Heart left ventricle (tissue), 16 donors: Measurements from ENCODE around the gene CREB3. TPM values are rescaled to one million over a fixed set of nuclear protein-coding genes. Genes with fewer than 3 reads are reported as not detected.

ENCODE experiments used
- ATAC-seq, 4 donors: fragments of 200-7000 bp; cut with Tn5 transposase; one replicate each; pipeline ENCODE4 v1.9.1; 2020 to 2022; ENCODE audit warnings: moderate library complexity in 4 of 4, mild to moderate bottlenecking in 3 of 4, moderate number of reproducible peaks in 1 of 4
- DNase-seq, 5 donors: peaks; one replicate each; pipeline ENCODE4 v3.0.0-alpha.2; 2020
- H3K27ac ChIP-seq, 12 donors: fragments of 200-600 bp; sonication (generic) in 4 of 12; one replicate each; pipeline versions ENCODE4 v1.5.0 to v1.8.0; 2016 to 2022; ENCODE audit warnings: mild to moderate bottlenecking in 2 of 12
- H3K27me3 ChIP-seq, 9 donors: fragments of 200-600 bp; sonication (generic) in 2 of 9; one replicate each; pipeline versions ENCODE4 v1.5.1 to v1.8.0; 2016 to 2022; ENCODE audit warnings: mild to moderate bottlenecking in 3 of 9
- H3K36me3 ChIP-seq, 9 donors: fragments of 200-600 bp; sonication (generic) in 2 of 9; one replicate each; pipeline versions ENCODE4 v1.5.0 to v1.8.0; 2018 to 2022; ENCODE audit warnings: mild to moderate bottlenecking in 2 of 9
- H3K4me1 ChIP-seq, 12 donors: fragments of 200-600 bp; sonication (generic) in 4 of 12; one replicate each; pipeline versions ENCODE4 v1.5.0 to v1.8.0; 2016 to 2022; ENCODE audit warnings: mild to moderate bottlenecking in 3 of 12
- H3K4me3 ChIP-seq, 12 donors: fragments of 200-600 bp; sonication (generic) in 4 of 12; one replicate each; pipeline versions ENCODE4 v1.5.0 to v1.8.0; 2017 to 2022; ENCODE audit warnings: mild to moderate bottlenecking in 9 of 12, moderate library complexity in 4 of 12
- H3K9me3 ChIP-seq, 12 donors: fragments of 200-600 bp; sonication (generic) in 4 of 12; one replicate each; pipeline versions ENCODE4 v1.5.0 to v1.8.0; 2016 to 2022; ENCODE audit warnings: mild to moderate bottlenecking in 1 of 12
- POLR2A ChIP-seq, 2 donors: fragments of 450-650 bp; IDR thresholded peaks; one replicate each; pipeline ENCODE4 v1.6.1; 2017; ENCODE audit warnings: antibody characterized with exemption in 2 of 2, mild to moderate bottlenecking in 2 of 2, moderate library complexity in 2 of 2
- WGBS, 4 donors: extraction: QIAGEN DNeasy Blood & Tissue Kit in 2 of 4; methylation state at CpG; one replicate each; pipeline versions ENCODE4 v1.1.5 to v1.1.7; 2013 to 2018; 5-methylcytosine and 5-hydroxymethylcytosine counted together
- intact Hi-C, 10 donors: fragments of 100-400 bp; cut with DNase I; formaldehyde crosslinking; loops; one replicate each; pipeline versions ENCODE4 v1.11.1 to v1.14.2; 2022
- polyA plus RNA-seq, 2 donors: library from polyadenylated mRNA; stranded (reverse); fragments of 200-250 nt; gene quantifications; one replicate each; pipeline ENCODE4 v1.2.3, GENCODE V29; 2013
- total RNA-seq, 9 donors: library from RNA; depleted of rRNA in 2 of 9; stranded (reverse); fragments of >200 nt in 2 of 9; fragmentation: NEBNext Ultra II Directional in 3 of 9; extraction: Animal tissue kit (Norgen Biotek cat#: 25700) in 3 of 9; gene quantifications; one replicate each; pipeline versions ENCODE4 v1.1.0 to v1.2.4, GENCODE V29; 2016 to 2023
- TF ChIP-seq, protein P1 (sequence below), 12 donors: fragments of 200-600 bp; sonication (generic) in 4 of 12; IDR thresholded peaks; one replicate each; pipeline versions ENCODE4 v1.5.0 to v1.8.0; 2018 to 2022; ENCODE audit warnings: antibody characterized with exemption in 12 of 12, mild to moderate bottlenecking in 5 of 12
- donor health status: ischemic (EF 13 %, LVEDD 7.1; RV severe dilation, severe dysfunction).
- donor health status: healthy with polysubstance abuse.
- donor health status: DM: no; HTN: yes; CAD: no.
- donor health status: DM: no; HTN: no; CAD: no.
- donor health status: ischemic (EF 25% LVEDD 6.9; RV normal size, moderate dysfunction).
- donor health status: ischemic (EF 25% LVEDD 5.7; RV mildly dilated, moderate dysfunction).
- donor health status: healthy.
- donor health status: DM: yes; HTN: yes; CAD: no.
- donor health status: ischemic (EF 35%, LVEDD 5.7; RV mildly dilated, moderate dysfunction).
- donor health status: nonischemic (EF 11% LVEDD 7.7; RV severe dilation, severe dysfunction).
- donor health status: DM: yes; HTN: yes; CAD: no.
- donor health status: PGD.
- donor health status: ischemic (EF 29% LVEDD 5.4; RV normal size, mild dysfunction).
- donor health status: nonischemic (EF 23%, LVEDD 6.1; RV moderate dilation, normal function).

CREB3 gene
- total and polyA plus RNA-seq, 11 donors, result 16.1 to 49.4 (median 26.7) TPM

DNA sequence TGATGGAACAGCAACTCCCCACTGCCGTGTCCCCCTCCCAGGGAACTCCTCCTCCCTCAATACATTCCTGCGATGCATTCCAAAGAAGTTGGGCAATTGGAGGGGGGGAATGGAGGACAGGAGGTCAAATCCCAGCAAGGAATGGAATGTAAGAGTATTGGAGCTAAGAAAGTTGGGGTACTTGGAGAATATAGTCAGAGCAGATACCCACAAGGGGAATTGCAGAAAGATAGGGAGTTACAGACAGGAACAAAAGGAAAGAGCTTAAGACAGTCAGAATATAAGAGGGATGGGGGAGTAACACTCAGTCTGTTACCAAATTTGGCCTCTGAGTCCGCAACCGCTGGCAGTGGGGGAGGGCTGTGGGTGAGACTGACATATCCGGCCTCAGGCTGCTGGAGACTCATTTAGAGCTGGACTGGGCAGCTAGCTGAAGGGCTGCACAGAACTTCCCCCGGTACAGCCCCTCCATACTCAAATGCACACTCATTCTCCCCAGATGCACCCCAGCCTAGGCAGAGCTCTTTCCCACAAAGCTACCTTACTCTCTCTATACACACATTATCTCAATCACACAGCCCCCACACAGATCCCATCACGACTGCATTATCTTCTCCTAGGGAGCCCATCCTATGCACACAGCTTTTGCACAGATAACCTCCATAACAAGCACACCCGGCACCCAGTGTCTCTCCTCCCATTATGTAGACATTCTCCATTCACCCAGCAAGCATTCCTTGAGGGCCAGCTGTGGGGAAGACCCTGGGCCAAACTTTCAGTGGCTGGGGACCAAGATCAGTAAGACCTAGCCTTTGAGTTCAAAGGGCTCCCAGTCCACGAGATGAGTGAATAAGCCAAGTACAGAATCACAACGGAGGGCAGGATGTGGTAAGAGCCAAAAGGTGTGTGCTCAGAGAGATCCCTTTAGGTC is 4.2 kb upstream of the CREB3 start:
- intact Hi-C loops, result loop anchor here (1.0 to 5.0 kb wide), 8 partner anchors 36 to 81 kb away; partner anchors contain the start of genes CCDC107 (in 2 of the 10), RMRP (in 2 of the 10), TPM2 (in 2 of the 10) and ARHGEF39 (in 1 of the 10)
- TF ChIP-seq, protein P1, sequence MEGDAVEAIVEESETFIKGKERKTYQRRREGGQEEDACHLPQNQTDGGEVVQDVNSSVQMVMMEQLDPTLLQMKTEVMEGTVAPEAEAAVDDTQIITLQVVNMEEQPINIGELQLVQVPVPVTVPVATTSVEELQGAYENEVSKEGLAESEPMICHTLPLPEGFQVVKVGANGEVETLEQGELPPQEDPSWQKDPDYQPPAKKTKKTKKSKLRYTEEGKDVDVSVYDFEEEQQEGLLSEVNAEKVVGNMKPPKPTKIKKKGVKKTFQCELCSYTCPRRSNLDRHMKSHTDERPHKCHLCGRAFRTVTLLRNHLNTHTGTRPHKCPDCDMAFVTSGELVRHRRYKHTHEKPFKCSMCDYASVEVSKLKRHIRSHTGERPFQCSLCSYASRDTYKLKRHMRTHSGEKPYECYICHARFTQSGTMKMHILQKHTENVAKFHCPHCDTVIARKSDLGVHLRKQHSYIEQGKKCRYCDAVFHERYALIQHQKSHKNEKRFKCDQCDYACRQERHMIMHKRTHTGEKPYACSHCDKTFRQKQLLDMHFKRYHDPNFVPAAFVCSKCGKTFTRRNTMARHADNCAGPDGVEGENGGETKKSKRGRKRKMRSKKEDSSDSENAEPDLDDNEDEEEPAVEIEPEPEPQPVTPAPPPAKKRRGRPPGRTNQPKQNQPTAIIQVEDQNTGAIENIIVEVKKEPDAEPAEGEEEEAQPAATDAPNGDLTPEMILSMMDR (IDR thresholded peaks at IDR 0.05), result no peak
- TF ChIP-seq POLR2A (IDR thresholded peaks at IDR 0.05), result peak in 1 of 2 donors; percentile 55
- Histone ChIP-seq H3K4me1 (peaks cover 10 to 66% (median 54%) of the 10 kb centered on the region in 12 donors), H3K27ac (peak overlapping the region; percentile 68 to 99 (median 98)), H3K27me3 (no peaks in the 10 kb centered on the region), H3K4me3 (peak overlapping the region in 11 of 12 donors; percentile 10 to 98 (median 84)), H3K36me3 (peaks cover 0 to 33% (median 31%) of the 10 kb centered on the region in 9 donors), H3K9me3 (no peaks in the 10 kb centered on the region)
- DNase-seq (peak; percentile 85 to 89 (median 86)), ATAC-seq (peak; percentile 29 to 54 (median 42))
- WGBS, 4 donors, result 1 to 4% (median 2%) methylated on average over 10 of the region's 10 CpGs

DNA sequence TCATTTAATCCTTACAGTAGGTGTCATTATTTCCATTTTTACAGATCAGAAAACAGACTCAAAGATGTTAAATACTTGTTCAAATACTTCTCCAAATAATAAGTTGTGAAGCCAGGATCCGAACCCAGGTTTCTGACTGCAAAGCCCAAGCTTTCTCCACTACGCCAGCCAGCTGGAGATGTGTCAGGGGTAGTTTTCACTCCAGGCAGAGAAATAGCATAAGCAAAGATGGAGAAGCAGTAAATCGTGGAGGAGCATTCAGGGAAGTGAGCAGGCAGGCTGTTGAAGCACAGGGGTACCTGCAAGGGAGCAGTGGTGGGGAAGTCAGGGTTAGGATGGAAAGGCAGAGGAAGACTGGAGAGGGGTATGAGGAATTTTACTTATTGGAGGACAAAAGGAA is 3.4 kb upstream of the CREB3 start:
- peaks cover 12 to 74% (median 60%) of the 10 kb centered on the region in 12 donors for H3K4me1 ChIP-seq
- H3K36me3 ChIP-seq, result peaks cover 0 to 29% (median 24%) of the 10 kb centered on the region in 9 donors
- H3K9me3 ChIP-seq, result no peaks in the 10 kb centered on the region
- peak in 1 of 5 donors; percentile 12 for DNase-seq
- H3K27ac ChIP-seq, result peak overlapping the region in 11 of 12 donors; percentile 40 to 99 (median 98)
- peak overlapping the region in 10 of 12 donors; percentile 77 to 98 (median 86) for H3K4me3 ChIP-seq
- intact Hi-C loops, result loop anchor here in 9 of 10 donors (2.0 to 5.0 kb wide), 6 partner anchors 37 to 82 kb away; partner anchors contain the start of genes TPM2 (in 2 of the 9), ARHGEF39 (in 1 of the 9), CCDC107 (in 1 of the 9) and RMRP (in 1 of the 9)
- no peak for ATAC-seq
- no peak for TF ChIP-seq POLR2A (IDR thresholded peaks at IDR 0.05)
- TF ChIP-seq, protein P1 (IDR thresholded peaks at IDR 0.05), result no peak
- no peaks in the 10 kb centered on the region for H3K27me3 ChIP-seq
- 44 to 54% (median 47%) methylated on average over 3 of the region's 3 CpGs for WGBS, 4 donors

DNA sequence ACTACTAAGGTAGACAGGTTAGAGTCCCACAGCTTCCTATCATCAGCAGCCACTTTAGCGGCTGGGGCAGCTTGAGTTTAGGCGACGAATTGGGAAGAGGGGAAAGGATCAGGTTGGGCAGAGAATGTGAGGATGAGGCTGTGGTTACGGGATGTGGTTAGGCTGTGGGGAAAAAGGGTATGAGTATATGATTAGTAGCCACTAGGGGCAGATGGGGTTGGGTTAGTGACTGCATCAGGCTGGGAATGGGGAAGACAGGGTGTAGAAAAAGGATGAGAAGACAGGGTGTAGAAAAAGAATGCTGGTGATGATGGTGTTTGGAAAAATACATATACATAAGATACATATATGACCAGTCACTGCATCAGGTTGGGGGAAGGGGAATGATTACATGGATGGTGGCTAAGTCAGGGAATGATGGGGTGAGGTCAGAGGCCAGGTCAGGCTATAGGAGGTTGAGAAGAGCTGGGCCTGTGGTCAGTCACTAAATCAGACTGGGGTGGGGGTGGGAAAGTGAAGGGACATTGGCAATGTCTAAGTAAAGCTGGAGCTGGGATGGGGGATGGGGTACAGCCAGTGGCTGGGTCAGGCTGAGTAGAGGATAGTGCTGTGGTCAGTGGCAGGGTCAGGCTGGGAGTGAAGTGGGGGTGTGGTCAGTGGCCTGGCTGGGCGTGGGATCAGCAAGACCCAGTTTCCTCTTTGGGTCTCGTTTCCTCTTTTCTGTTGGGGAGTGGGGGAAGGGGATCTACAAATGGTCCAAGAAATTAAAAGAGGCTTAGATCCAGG is 2.6 kb upstream of the CREB3 start:
- no peak for ATAC-seq
- intact Hi-C loops, result loop anchor here in 9 of 10 donors (2.0 to 5.0 kb wide), 9 partner anchors 33 to 125 kb away; partner anchors contain the start of genes CCDC107 (in 2 of the 9), RMRP (in 2 of the 9), TPM2 (in 2 of the 9) and ARHGEF39 (in 1 of the 9)
- Histone ChIP-seq H3K4me1 (peaks cover 12 to 77% (median 61%) of the 10 kb centered on the region in 12 donors), H3K36me3 (peaks cover 0 to 29% (median 24%) of the 10 kb centered on the region in 9 donors), H3K9me3 (no peaks in the 10 kb centered on the region), H3K27me3 (no peaks in the 10 kb centered on the region), H3K4me3 (peak overlapping the region in 11 of 12 donors; percentile 77 to 98 (median 86)), H3K27ac (peak overlapping the region in 11 of 12 donors; percentile 40 to 99 (median 98))
- WGBS, 4 donors, result 11 to 23% (median 21%) methylated on average over 6 of the region's 6 CpGs
- TF ChIP-seq, protein P1 (IDR thresholded peaks at IDR 0.05), result peak; percentile 28 to 63 (median 41)
- no peak for TF ChIP-seq POLR2A (IDR thresholded peaks at IDR 0.05)
- peak; percentile 65 to 83 (median 75) for DNase-seq
